Mesenteric fat pad (tissue), 1 donor: Measurements from ENCODE around the gene TTLL4. TPM values are rescaled to one million over a fixed set of nuclear protein-coding genes. Genes with fewer than 3 reads are reported as not detected.

Experiments
- DNase-seq: peaks from one replicate; pipeline ENCODE4 v3.0.0-alpha.2; 2020; ENCODE audit warnings: low spot score
- total RNA-seq: library from RNA; stranded (reverse); fragmentation: NEBNext Ultra II Directional; extraction: Animal tissue kit (Norgen Biotek cat#: 25700); gene quantifications from one replicate; pipeline ENCODE4 v1.2.1, GENCODE V29; 2021
- donor health status: DM: yes; HTN: yes; CAD: no.

Gene TTLL4
- total RNA-seq, 1 donor from 2014 or later: 23.6 TPM

- DNase-seq: no peak
Observed at GRCh38 chr2:218782528-218782844, 71.9 kb downstream of the TTLL4 start.

- DNase-seq: no peak
Observed at GRCh38 chr2:218783688-218784087, 73.1 kb downstream of the TTLL4 start.

GRCh38 chr2:218785103-218785502, 74.5 kb downstream of the TTLL4 start:
- no peak for DNase-seq

- DNase-seq: no peak
Observed at GRCh38 chr2:218786133-218786532, 75.5 kb downstream of the TTLL4 start.

GRCh38 chr2:218788529-218789255, 78.1 kb downstream of the TTLL4 start:
- DNase-seq: no peak

GRCh38 chr2:218792433-218792832, 81.8 kb downstream of the TTLL4 start:
- DNase-seq: no peak

- no peak for DNase-seq
Observed at GRCh38 chr2:218796691-218797090, 86.1 kb downstream of the TTLL4 start.

GRCh38 chr2:218798767-218799504, 88.3 kb downstream of the TTLL4 start:
- no peak for DNase-seq

- no peak for DNase-seq
Observed at GRCh38 chr2:218799990-218800389, 89.4 kb downstream of the TTLL4 start.

- DNase-seq: no peak
Observed at GRCh38 chr2:218802386-218802994, 91.9 kb downstream of the TTLL4 start.

- DNase-seq: no peak
Observed at GRCh38 chr2:218804817-218805216, 94.2 kb downstream of the TTLL4 start.

Other genes starting within 250 kb of the TTLL4 start
- 13.9 TPM for gene USP37, start 142.5 kb upstream of the TTLL4 start, total RNA-seq
- gene CNOT9, start 142.0 kb upstream of the TTLL4 start, total RNA-seq: 36.2 TPM
- gene PLCD4, start 102.9 kb upstream of the TTLL4 start, total RNA-seq: 1.0 TPM
- 21.3 TPM for gene ZNF142, start 51.2 kb upstream of the TTLL4 start, total RNA-seq
- 20.9 TPM for gene BCS1L, start 51.2 kb upstream of the TTLL4 start, total RNA-seq
- gene RNF25, start 38.8 kb upstream of the TTLL4 start, total RNA-seq: 24.0 TPM
- gene STK36, start 38.7 kb upstream of the TTLL4 start, total RNA-seq: 19.6 TPM
- gene CYP27A1, start 71.3 kb downstream of the TTLL4 start, total RNA-seq: 20.5 TPM
- not detected for gene PRKAG3, start 121.0 kb downstream of the TTLL4 start, total RNA-seq
- gene WNT6, start 149.0 kb downstream of the TTLL4 start, total RNA-seq: 0.90 TPM
- not detected for gene WNT10A, start 170.0 kb downstream of the TTLL4 start, total RNA-seq
- gene CDK5R2, start 248.8 kb downstream of the TTLL4 start, total RNA-seq: not detected